ENCODE results near the gene STPG4.

The STPG4 gene

DNA sequence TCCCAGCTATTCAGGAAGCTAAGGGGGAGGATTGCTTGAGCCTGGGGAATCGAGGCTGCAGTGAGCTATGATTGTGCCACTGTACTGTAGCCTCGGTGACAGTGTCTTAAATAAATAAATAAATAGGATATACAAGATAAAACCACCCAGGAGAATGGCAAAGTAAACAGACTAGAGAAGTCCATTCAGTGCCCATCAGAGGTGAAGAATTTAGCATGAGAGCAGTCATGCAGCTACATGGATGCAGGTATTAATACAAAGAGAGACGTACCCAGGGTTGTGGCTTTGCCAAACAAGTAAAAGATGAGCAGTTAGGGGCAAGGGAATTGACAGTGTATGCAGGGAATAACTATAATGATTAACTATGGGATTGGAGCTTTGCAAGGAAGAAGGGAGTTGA is 8.1 kb downstream of the STPG4 start:
- no peaks in the 10 kb centered on the region for H4K20me1 ChIP-seq (ENCODE audit: insufficient read depth, low read length)
- H3K9me2 ChIP-seq (replicated peaks; ENCODE audit: insufficient read depth, low read length): no peaks in the 10 kb centered on the region
- no peaks in the 10 kb centered on the region for H3K4me1 ChIP-seq (ENCODE audit: low read length)
- TF ChIP-seq EZH2 (optimal IDR thresholded peaks at IDR 0.05; ENCODE audit: low read depth, low read length) (no peak), EZH2phosphoT487 (IDR thresholded peaks at IDR 0.05; ENCODE audit: low read length) (no peak)
- TF ChIP-seq, protein P1, sequence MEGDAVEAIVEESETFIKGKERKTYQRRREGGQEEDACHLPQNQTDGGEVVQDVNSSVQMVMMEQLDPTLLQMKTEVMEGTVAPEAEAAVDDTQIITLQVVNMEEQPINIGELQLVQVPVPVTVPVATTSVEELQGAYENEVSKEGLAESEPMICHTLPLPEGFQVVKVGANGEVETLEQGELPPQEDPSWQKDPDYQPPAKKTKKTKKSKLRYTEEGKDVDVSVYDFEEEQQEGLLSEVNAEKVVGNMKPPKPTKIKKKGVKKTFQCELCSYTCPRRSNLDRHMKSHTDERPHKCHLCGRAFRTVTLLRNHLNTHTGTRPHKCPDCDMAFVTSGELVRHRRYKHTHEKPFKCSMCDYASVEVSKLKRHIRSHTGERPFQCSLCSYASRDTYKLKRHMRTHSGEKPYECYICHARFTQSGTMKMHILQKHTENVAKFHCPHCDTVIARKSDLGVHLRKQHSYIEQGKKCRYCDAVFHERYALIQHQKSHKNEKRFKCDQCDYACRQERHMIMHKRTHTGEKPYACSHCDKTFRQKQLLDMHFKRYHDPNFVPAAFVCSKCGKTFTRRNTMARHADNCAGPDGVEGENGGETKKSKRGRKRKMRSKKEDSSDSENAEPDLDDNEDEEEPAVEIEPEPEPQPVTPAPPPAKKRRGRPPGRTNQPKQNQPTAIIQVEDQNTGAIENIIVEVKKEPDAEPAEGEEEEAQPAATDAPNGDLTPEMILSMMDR (IDR thresholded peaks at IDR 0.05; ENCODE audit: low read length): no peak
- no peak overlapping the region for H3K4me2 ChIP-seq (ENCODE audit: low read depth, low read length)
- no peaks in the 10 kb centered on the region for H3K27me3 ChIP-seq (replicated peaks; ENCODE audit: insufficient read depth, low read length)
- H3K4me3 ChIP-seq (ENCODE audit: low read length): no peak overlapping the region
- no peak overlapping the region for H3K9ac ChIP-seq (ENCODE audit: low read length)
- H3K9me3 ChIP-seq (replicated peaks; ENCODE audit: insufficient read depth, low read length): no peaks in the 10 kb centered on the region
- no peaks in the 10 kb centered on the region for H3F3A ChIP-seq (ENCODE audit: insufficient read depth, low read length)
- no peaks in the 10 kb centered on the region; the same call in 1 of the 2 replicates for H3K36me3 ChIP-seq (replicated peaks; ENCODE audit: insufficient read depth, low read length)
- no peak overlapping the region for H2AFZ ChIP-seq (ENCODE audit: low read length)
- H3K27ac ChIP-seq (ENCODE audit: low read length): no peak overlapping the region
- no peak for DNase-seq
- no peaks in the 10 kb centered on the region for H3K79me2 ChIP-seq (ENCODE audit: low read length)

DNA sequence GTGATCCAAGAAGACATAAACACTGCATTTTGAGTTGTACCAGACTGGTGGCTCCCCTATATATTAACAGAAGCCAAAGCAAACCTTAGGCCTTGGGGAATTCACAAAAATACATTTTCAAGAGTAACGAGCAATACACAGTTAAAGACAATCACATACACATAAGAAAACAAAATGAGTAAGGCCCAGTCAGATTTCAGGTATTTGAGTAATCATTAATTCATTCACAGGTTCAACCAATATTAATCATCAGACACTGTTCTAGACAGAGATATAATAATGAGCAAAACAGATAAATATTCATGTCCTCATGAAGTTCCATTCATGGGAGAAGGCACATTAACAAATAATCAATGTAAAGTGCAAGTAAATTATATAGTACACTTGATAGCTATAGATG is 9.6 kb downstream of the STPG4 start:
- Histone ChIP-seq H3K36me3 (replicated peaks; ENCODE audit: insufficient read depth, low read length) (no peaks in the 10 kb centered on the region), H3K4me2 (ENCODE audit: low read depth, low read length) (no peak overlapping the region), H3K9ac (ENCODE audit: low read length) (no peak overlapping the region), H3K9me2 (replicated peaks; ENCODE audit: insufficient read depth, low read length) (no peaks in the 10 kb centered on the region), H3K4me3 (ENCODE audit: low read length) (no peak overlapping the region), H2AFZ (ENCODE audit: low read length) (no peak overlapping the region), H3K4me1 (ENCODE audit: low read length) (no peaks in the 10 kb centered on the region), H3K27me3 (replicated peaks; ENCODE audit: insufficient read depth, low read length) (no peaks in the 10 kb centered on the region), H3K79me2 (ENCODE audit: low read length) (no peaks in the 10 kb centered on the region), H3F3A (ENCODE audit: insufficient read depth, low read length) (no peaks in the 10 kb centered on the region), H3K9me3 (replicated peaks; ENCODE audit: insufficient read depth, low read length) (no peaks in the 10 kb centered on the region), H3K27ac (ENCODE audit: low read length) (no peak overlapping the region), H4K20me1 (ENCODE audit: insufficient read depth, low read length) (no peaks in the 10 kb centered on the region)
- DNase-seq: no peak
- TF ChIP-seq, protein P1 (IDR thresholded peaks at IDR 0.05; ENCODE audit: low read length): no peak
- TF ChIP-seq EZH2phosphoT487 (IDR thresholded peaks at IDR 0.05; ENCODE audit: low read length) (no peak), EZH2 (optimal IDR thresholded peaks at IDR 0.05; ENCODE audit: low read depth, low read length) (no peak)

DNA sequence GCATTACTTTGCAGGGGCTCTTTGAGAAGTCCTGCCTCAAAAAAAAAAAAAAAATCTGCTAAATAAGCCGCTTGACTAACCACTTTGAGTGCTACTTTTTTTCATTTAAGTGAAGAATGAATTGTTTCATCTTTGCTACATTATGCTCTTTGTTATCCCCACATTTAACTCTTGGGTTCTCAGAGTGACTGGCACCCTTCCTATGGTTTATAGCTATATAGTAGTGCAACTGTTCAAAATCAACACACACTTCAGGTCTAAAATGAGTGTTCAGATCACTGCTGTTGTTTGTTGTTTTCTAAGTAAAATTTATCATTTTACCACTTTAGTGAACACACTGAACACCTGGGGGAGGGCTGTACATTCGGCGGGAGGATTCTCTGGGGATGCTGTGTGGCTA is 13.6 kb downstream of the STPG4 start:
- H3K36me3 ChIP-seq (replicated peaks; ENCODE audit: insufficient read depth, low read length): no peaks in the 10 kb centered on the region
- no peak overlapping the region for H3K9ac ChIP-seq (ENCODE audit: low read length)
- H3K79me2 ChIP-seq (ENCODE audit: low read length): no peaks in the 10 kb centered on the region
- no peaks in the 10 kb centered on the region for H3F3A ChIP-seq (ENCODE audit: insufficient read depth, low read length)
- no peaks in the 10 kb centered on the region for H3K27me3 ChIP-seq (replicated peaks; ENCODE audit: insufficient read depth, low read length)
- H3K4me3 ChIP-seq (ENCODE audit: low read length): no peak overlapping the region
- no peaks in the 10 kb centered on the region for H3K4me1 ChIP-seq (ENCODE audit: low read length)
- no peaks in the 10 kb centered on the region for H4K20me1 ChIP-seq (ENCODE audit: insufficient read depth, low read length)
- H3K9me2 ChIP-seq (replicated peaks; ENCODE audit: insufficient read depth, low read length): no peaks in the 10 kb centered on the region
- DNase-seq: no peak
- H3K9me3 ChIP-seq (replicated peaks; ENCODE audit: insufficient read depth, low read length): no peaks in the 10 kb centered on the region
- TF ChIP-seq, protein P1 (IDR thresholded peaks at IDR 0.05; ENCODE audit: low read length): no peak
- TF ChIP-seq EZH2phosphoT487 (IDR thresholded peaks at IDR 0.05; ENCODE audit: low read length) (no peak), EZH2 (optimal IDR thresholded peaks at IDR 0.05; ENCODE audit: low read depth, low read length) (no peak)
- no peak overlapping the region for H2AFZ ChIP-seq (ENCODE audit: low read length)
- no peak overlapping the region for H3K4me2 ChIP-seq (ENCODE audit: low read depth, low read length)
- no peak overlapping the region for H3K27ac ChIP-seq (ENCODE audit: low read length)

Measured in MM.1S (cell line).